GM06990 (cell line): ENCODE data around the gene FBXW10B.
"Not testable (repeated sequence)": the region's sequence is repeated elsewhere in the genome, so short reads cannot be mapped to it uniquely, and the experiment has no call there.

ENCODE experiments used
- DNase-seq: peaks from one replicate; pipeline ENCODE4 v3.0.0-alpha.2; 2011; ENCODE audit not compliant: insufficient read length; ENCODE audit errors: extremely low read depth
- H3K27me3 ChIP-seq: replicated peaks from 2 replicates; pipeline ENCODE4 v1.6.0; 2011; ENCODE audit warnings: low read length; ENCODE audit not compliant: control insufficient read depth, insufficient read depth
- H3K36me3 ChIP-seq: 2 replicates; pipeline ENCODE4 v1.5.1; 2011; ENCODE audit warnings: low read length; ENCODE audit not compliant: control insufficient read depth, insufficient read depth
- H3K4me3 ChIP-seq: replicated peaks from 2 replicates; pipeline ENCODE4 v1.5.1; 2011; ENCODE audit warnings: low read depth, mild to moderate bottlenecking, control low read depth, low read length
- TF ChIP-seq, protein P1 (sequence below): IDR thresholded peaks from 2 replicates; pipeline ENCODE4 v1.5.1; 2011; ENCODE audit warnings: low read length, control low read depth, mild to moderate bottlenecking, inconsistent platforms; ENCODE audit not compliant: insufficient read depth, poor library complexity, severe bottlenecking

FBXW10B gene

GRCh38 chr17:15651583-15652110 lies 32.1 kb upstream of the FBXW10B start:
- Histone ChIP-seq H3K36me3 (no peaks in the 10 kb centered on the region), H3K27me3 (no peaks in the 10 kb centered on the region), H3K4me3 (no peak overlapping the region)
- DNase-seq = peak; percentile 33
- TF ChIP-seq, protein P1, sequence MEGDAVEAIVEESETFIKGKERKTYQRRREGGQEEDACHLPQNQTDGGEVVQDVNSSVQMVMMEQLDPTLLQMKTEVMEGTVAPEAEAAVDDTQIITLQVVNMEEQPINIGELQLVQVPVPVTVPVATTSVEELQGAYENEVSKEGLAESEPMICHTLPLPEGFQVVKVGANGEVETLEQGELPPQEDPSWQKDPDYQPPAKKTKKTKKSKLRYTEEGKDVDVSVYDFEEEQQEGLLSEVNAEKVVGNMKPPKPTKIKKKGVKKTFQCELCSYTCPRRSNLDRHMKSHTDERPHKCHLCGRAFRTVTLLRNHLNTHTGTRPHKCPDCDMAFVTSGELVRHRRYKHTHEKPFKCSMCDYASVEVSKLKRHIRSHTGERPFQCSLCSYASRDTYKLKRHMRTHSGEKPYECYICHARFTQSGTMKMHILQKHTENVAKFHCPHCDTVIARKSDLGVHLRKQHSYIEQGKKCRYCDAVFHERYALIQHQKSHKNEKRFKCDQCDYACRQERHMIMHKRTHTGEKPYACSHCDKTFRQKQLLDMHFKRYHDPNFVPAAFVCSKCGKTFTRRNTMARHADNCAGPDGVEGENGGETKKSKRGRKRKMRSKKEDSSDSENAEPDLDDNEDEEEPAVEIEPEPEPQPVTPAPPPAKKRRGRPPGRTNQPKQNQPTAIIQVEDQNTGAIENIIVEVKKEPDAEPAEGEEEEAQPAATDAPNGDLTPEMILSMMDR = no peak

DNA sequence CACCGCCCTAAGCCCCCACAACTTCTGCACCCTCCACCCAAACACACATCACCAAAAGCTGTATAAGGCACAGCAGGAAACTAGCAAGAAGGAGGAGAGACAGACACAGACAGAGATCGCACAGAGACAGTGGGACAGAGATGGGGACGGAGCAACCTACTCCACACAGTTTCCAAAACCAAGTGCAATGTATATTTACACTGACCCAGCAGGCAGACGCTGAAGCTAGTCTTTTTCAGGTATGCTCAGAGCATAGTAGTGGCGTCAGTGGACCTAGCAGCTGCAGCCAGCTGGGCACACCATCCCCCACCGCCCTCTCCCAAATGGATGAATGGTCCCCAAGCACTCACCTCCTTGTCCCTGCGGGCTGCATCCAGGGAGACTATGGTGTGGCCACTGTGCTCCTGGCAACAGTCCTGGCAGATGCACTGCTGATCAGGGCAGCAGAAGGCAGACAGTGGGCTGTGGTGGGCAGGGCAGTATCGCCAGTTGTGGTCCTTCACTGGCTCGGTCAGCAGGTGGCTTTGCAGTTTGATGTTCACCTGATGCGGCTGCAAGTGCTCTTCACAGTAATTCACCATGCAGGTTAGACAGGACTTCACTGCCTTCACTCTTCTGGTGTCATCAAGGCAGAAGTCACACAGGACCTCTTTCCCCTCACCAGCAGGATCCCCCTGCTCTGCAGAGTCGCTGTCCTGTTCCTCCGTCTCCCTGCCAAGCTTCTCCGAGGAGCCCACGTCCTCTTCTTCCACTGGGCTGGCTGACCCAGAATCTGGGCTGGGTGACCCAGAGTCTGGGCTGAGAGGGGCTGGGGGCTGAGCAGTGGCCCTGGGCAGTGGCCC lies 31.5 kb upstream of the FBXW10B start:
- DNase-seq = peak; percentile 7
- Histone ChIP-seq H3K27me3 (no peaks in the 10 kb centered on the region), H3K4me3 (no peak overlapping the region), H3K36me3 (no peaks in the 10 kb centered on the region)
- TF ChIP-seq, protein P1 = no peak

GRCh38 chr17:15649861-15650421 lies 30.4 kb upstream of the FBXW10B start:
- Histone ChIP-seq H3K36me3 (no peaks in the 10 kb centered on the region), H3K4me3 (no peak overlapping the region), H3K27me3 (no peaks in the 10 kb centered on the region)
- TF ChIP-seq, protein P1 = no peak
- no peak for DNase-seq

GRCh38 chr17:15648386-15648785 lies 28.9 kb upstream of the FBXW10B start:
- no peak for DNase-seq
- Histone ChIP-seq H3K4me3 (no peak overlapping the region), H3K36me3 (no peaks in the 10 kb centered on the region), H3K27me3 (no peaks in the 10 kb centered on the region)
- TF ChIP-seq, protein P1 = no peak

DNA sequence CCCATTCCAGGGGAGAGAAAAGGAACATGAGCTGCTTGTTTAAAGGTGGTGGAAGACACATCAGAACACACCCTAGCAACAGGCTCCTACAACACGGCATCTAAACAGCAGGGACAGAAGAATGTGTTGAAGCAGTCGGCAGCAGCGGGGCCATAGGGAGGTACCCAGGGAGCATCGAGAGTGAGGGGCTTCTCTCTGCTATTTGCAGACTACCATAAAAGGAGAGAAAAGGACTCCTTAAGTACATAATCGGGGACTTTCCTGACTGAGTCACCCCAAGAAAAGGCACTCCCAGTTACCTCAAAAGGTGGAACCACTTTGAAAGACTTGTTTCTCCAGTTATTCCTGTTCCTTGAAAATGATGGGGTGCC lies 26.4 kb upstream of the FBXW10B start:
- not testable (repeated sequence) for H3K4me3 ChIP-seq, H3K36me3 ChIP-seq, H3K27me3 ChIP-seq
- DNase-seq = peak; percentile 34

DNA sequence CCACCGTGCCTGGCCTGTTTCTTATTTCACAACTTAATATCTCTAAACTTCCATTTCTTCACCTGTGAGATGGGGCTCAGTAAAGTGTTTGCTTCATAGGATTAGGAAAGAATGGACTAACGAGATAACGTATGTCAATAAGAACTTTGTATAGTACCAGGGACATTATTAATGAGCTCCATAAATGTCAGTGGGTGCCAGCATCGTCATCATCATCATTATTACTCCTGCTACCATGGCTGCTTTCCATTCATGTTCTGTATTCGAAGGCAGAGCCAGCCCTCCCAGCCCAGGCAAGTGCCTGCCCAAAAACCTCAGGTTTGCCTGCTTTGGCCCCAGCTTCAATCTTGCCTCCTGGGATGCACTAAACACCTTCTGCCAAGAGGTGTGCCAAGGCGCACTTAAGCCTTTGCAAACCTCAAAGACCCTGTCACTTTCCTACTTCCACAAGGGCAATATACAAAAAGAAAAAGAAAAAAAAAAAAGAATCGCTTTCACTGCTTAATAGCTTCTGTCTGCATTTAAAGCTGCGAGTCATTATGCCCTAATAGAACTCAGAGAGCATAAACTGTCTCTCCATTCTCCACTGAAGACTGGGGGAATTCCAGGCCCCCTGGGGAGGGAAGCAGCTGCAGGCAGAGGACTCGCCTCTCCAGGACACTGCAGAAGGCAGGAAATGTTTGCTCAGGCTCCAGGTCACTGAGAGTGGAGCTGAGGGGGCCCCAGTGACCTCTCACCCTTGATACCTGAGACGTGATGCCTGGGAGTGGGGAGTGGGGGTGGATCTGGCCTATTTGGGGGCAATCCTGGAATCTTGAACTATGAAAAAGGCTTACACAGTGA lies 25.8 kb upstream of the FBXW10B start:
- not testable (repeated sequence) for H3K27me3 ChIP-seq, H3K4me3 ChIP-seq, H3K36me3 ChIP-seq
- peak; percentile 13 for DNase-seq

DNA sequence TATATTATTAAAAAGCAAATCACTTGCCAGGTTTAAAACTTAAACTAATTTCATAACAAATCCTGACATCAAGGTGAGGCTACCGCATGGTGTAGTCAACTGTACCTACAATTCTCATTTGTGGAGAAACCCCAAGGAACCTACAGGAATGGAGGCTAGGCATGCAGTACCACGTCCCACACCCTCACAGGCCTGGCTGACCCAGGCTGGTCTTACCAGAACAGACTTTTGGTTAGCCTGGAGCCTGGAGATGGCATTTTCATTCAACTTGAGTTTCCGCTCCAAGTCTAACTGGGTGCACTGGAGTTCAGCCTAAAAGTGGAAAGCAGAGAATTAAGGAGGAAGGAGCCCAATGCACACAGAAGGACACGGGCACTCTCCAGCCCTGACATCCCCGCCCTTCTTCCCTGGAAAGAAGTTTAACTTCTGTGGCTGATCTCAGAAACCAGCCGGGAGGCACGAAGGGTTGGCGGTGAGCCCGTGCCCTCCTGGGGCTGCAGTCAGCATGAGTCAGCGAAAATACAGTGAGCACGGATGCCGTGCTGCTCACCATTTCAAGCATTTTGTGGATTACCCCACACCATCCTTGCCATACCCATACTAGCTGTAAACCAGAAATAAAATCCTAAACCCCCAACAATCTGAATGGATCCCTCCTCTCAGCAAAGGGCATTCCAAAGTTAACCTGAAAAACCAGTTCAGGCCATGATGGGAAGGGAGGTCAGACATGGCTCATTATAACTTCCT lies 23.2 kb upstream of the FBXW10B start:
- DNase-seq, H3K4me3 ChIP-seq, H3K27me3 ChIP-seq: not testable (repeated sequence)

DNA sequence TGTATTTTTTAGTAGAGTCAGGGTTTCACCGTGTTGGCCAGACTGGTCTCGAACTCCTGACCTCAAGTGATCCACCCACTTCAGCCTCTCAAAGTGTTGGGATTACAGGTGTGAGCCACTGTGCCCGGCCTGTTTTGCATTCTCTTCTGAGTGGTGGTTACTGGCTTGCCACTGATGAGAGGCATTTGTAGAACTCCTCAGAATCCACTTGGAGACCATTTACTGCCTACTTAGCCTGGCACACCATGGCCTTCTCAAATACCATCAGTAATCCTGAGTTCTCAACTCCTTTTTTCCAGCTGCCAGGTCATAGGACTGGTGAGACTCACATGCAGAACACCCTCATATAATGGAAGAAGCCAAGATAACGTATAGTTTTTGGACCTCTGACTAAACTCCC lies 22.5 kb upstream of the FBXW10B start:
- H3K4me3 ChIP-seq, H3K27me3 ChIP-seq, H3K36me3 ChIP-seq, DNase-seq: not testable (repeated sequence)

More for the DNA sequence above, 23.2 kb upstream of the FBXW10B start:
- not testable (repeated sequence) for H3K36me3 ChIP-seq

GRCh38 chr17:15630930-15631453 lies 11.5 kb upstream of the FBXW10B start:
- not testable (repeated sequence) for H3K36me3 ChIP-seq, H3K4me3 ChIP-seq, DNase-seq, H3K27me3 ChIP-seq
